Measurements from ENCODE around the gene SPATA31A5. TPM values are rescaled to one million over a fixed set of nuclear protein-coding genes. Genes with fewer than 3 reads are reported as not detected.
"Not testable (repeated sequence)": the region's sequence is repeated elsewhere in the genome, so short reads cannot be mapped to it uniquely, and the experiment has no call there.

The SPATA31A5 gene
- not detected for total RNA-seq
- long read RNA-seq = 0 reads

GRCh38 chr9:60914107-60914506 is at the start of gene SPATA31A5:
SPATA31A5 (plus strand) TSS chr9:60914407; CDS start chr9:60914436, 29 bp downstream.
- ATAC-seq; intact Hi-C loops (cut with DNase I, micrococcal nuclease); DNase-seq: not testable (repeated sequence)

GRCh38 chr9:60962990-60963350 is 48.8 kb downstream of the SPATA31A5 start:
- ATAC-seq; DNase-seq; intact Hi-C loops (cut with DNase I, micrococcal nuclease): not testable (repeated sequence)

GRCh38 chr9:60966382-60966781 is 52.2 kb downstream of the SPATA31A5 start:
- DNase-seq; intact Hi-C loops (cut with DNase I, micrococcal nuclease); ATAC-seq: not testable (repeated sequence)

All from left colon (tissue), 2 donors.